A549 (cell line): ENCODE measurements around the gene TEC. TPM values are rescaled to one million over a fixed set of nuclear protein-coding genes. Genes with fewer than 3 reads are reported as not detected.

Experiments used
- ATAC-seq, 2 experiments: fragments of 200-7000 bp in 1 of 2; fragments of >200 bp in 1 of 2; cut with Nextera tagmentation in 1 of 2; cut with Tn5 transposase in 1 of 2; 3 replicates each; pipeline versions ENCODE4 v1.8.0 to v1.9.1; 2018 to 2020; ENCODE audit warnings: mild to moderate bottlenecking in 1 of 2, moderate library complexity in 1 of 2
- CTCF ChIA-PET: fragments of 300-600 bp; sonication (Branson Sonifier 250); formaldehyde crosslinking; extraction: SDS; loops from one replicate; lab custom pipeline; 2021; ENCODE audit warnings: antibody characterized with exemption, inconsistent platforms; lab: Yijun Ruan, JAX
- POLR2A ChIA-PET: fragments of 350-600 bp; formaldehyde crosslinking; extraction: SDS; loops from one replicate; lab custom pipeline; 2021; ENCODE audit warnings: antibody characterized with exemption, inconsistent platforms; lab: Yijun Ruan, JAX
- DNase-seq, 2 experiments: peaks; one replicate each; pipeline versions ENCODE4 v3.0.0 to v3.0.0-alpha.2; 2011 to 2016; ENCODE audit warnings: low read depth in 1 of 2, low spot score in 1 of 2
- FAIRE-seq: peaks from 2 replicates; lab custom pipeline; 2011; peaks lifted over from hg19 to GRCh38; lab: Jason Lieb, UNC
- H3K27ac ChIP-seq, 2 experiments: fragments of >200 bp; sonication (Bioruptor Twin); formaldehyde crosslinking; 3 replicates each; pipeline ENCODE4 v1.5.1; 2016 to 2017
- H3K4me1 ChIP-seq: fragments of >200 bp; sonication (Bioruptor Twin); formaldehyde crosslinking; 3 replicates; pipeline ENCODE4 v1.6.1; 2016
- H3K4me2 ChIP-seq: fragments of >200 bp; sonication (Bioruptor Twin); formaldehyde crosslinking; 3 replicates; pipeline ENCODE4 v1.6.1; 2016
- H3K4me3 ChIP-seq: fragments of >200 bp; sonication (Bioruptor Twin); formaldehyde crosslinking; 3 replicates; pipeline ENCODE4 v1.5.1; 2016
- H3K9me3 ChIP-seq: fragments of >200 bp; sonication (Bioruptor Twin); formaldehyde crosslinking; 3 replicates; pipeline ENCODE4 v1.6.1; 2016
- BHLHE40 ChIP-seq: IDR thresholded peaks from 2 replicates; pipeline ENCODE4 v1.6.1; 2012; ENCODE audit warnings: low read depth, low read length, inconsistent platforms
- CBX2 ChIP-seq: fragments of 200-600 bp; sonication (generic); IDR thresholded peaks from 2 replicates; pipeline ENCODE4 v1.6.1; 2016; ENCODE audit warnings: low read depth, mild to moderate bottlenecking, borderline replicate concordance
- CHD2 ChIP-seq: fragments of 150-350 bp; IDR thresholded peaks from 2 replicates; pipeline ENCODE4 v1.6.1; 2014; ENCODE audit warnings: low read length; ENCODE audit not compliant: partially characterized antibody
- EHF ChIP-seq: fragments of 250-450 bp; sonication (Bioruptor Pico); IDR thresholded peaks from 2 replicates; pipeline ENCODE4 v1.5.0; 2020; ENCODE audit warnings: mild to moderate bottlenecking
- EHMT2 ChIP-seq: fragments of 200-600 bp; sonication (generic); IDR thresholded peaks from 2 replicates; pipeline ENCODE4 v1.6.1; 2016; ENCODE audit warnings: antibody characterized with exemption, low read depth, mild to moderate bottlenecking, moderate library complexity
- HOXB13 ChIP-seq: fragments of 250-450 bp; sonication (Bioruptor Pico); IDR thresholded peaks from 2 replicates; pipeline ENCODE4 v1.5.0; 2020; ENCODE audit warnings: low read depth, mild to moderate bottlenecking, moderate library complexity
- KDM5A ChIP-seq: fragments of 200-600 bp; sonication (generic); IDR thresholded peaks from 2 replicates; pipeline ENCODE4 v1.6.1; 2016; ENCODE audit warnings: antibody characterized with exemption, mild to moderate bottlenecking
- MAFK ChIP-seq: fragments of 450-650 bp; IDR thresholded peaks from 2 replicates; pipeline ENCODE4 v1.6.1; 2014; ENCODE audit not compliant: partially characterized antibody
- MAZ ChIP-seq: fragments of 150-350 bp; IDR thresholded peaks from 2 replicates; pipeline ENCODE4 v1.6.1; 2014; ENCODE audit warnings: antibody characterized with exemption, low read depth, low read length, borderline replicate concordance
- NR3C1 ChIP-seq: fragments of >200 bp; sonication (Bioruptor Twin); formaldehyde crosslinking; IDR thresholded peaks from 3 replicates; pipeline ENCODE4 v1.6.1; 2017
- RAD21 ChIP-seq, 2 experiments: fragments of >200 bp in 1 of 2; sonication (Bioruptor Twin) in 1 of 2; formaldehyde crosslinking in 1 of 2; IDR thresholded peaks in 1 of 2; conservative IDR thresholded peaks in 1 of 2; 2 replicates in 1 of 2; 3 replicates in 1 of 2; pipeline ENCODE4 v1.6.1; 2012 to 2018; ENCODE audit warnings: inconsistent platforms in 1 of 2
- RNF2 ChIP-seq: fragments of 200-600 bp; sonication (generic); IDR thresholded peaks from 2 replicates; pipeline ENCODE4 v1.6.1; 2016; ENCODE audit warnings: low read depth, mild to moderate bottlenecking, antibody characterized with exemption, moderate library complexity, borderline replicate concordance
- TFCP2L1 ChIP-seq: fragments of 250-450 bp; sonication (Bioruptor Pico); IDR thresholded peaks from 2 replicates; pipeline ENCODE4 v1.5.0; 2021; ENCODE audit warnings: mild to moderate bottlenecking
- ZC3H11A ChIP-seq: fragments of 450-650 bp; IDR thresholded peaks from 2 replicates; pipeline ENCODE4 v1.6.1; 2014; ENCODE audit warnings: antibody characterized with exemption, mild to moderate bottlenecking
- ZFP36 ChIP-seq: fragments of 450-650 bp; IDR thresholded peaks from 2 replicates; pipeline ENCODE4 v1.6.1; 2014; ENCODE audit warnings: borderline replicate concordance; ENCODE audit not compliant: partially characterized antibody
- ZNF302 ChIP-seq: fragments of 250-450 bp; sonication (Bioruptor Pico); IDR thresholded peaks from 2 replicates; pipeline ENCODE4 v1.9.0; 2021; ENCODE audit warnings: inconsistent platforms, mild to moderate bottlenecking, moderate library complexity
- WGBS: methylation state at CpG from one replicate; pipeline ENCODE4 v1.1.6; 2017; ENCODE audit errors: missing lambda C conversion rate; 5-methylcytosine and 5-hydroxymethylcytosine counted together
- polyA plus RNA-seq, 4 experiments: library from polyadenylated mRNA; depleted of rRNA in 3 of 4; stranded (reverse); fragments of >200 nt; fragmentation: RNase III in 1 of 4; extraction: RNeasy Plus Mini Kit Qiagen cat#74134 plus additional on column Dnase treatment in 1 of 4; gene quantifications; 2 replicates in 3 of 4; 3 replicates in 1 of 4; pipeline ENCODE4 v1.2.3, GENCODE V29; 2011 to 2017
- TF ChIP-seq, protein P1 (sequence below): fragments of 450-650 bp; IDR thresholded peaks from 2 replicates; pipeline ENCODE4 v1.6.1; 2014; ENCODE audit warnings: antibody characterized with exemption
- TF ChIP-seq, protein P2 (sequence below): IDR thresholded peaks from 2 replicates; pipeline ENCODE4 v1.6.1; 2012; ENCODE audit warnings: low read depth, borderline replicate concordance
- TF ChIP-seq, protein P3 (sequence below): fragments of >200 bp; sonication (Bioruptor Twin); formaldehyde crosslinking; IDR thresholded peaks from 3 replicates; pipeline ENCODE4 v1.6.1; 2016
- TF ChIP-seq, protein P4 (sequence below): fragments of 250-450 bp; sonication (Bioruptor Pico); IDR thresholded peaks from 2 replicates; pipeline ENCODE4 v1.5.0; 2021; ENCODE audit warnings: mild to moderate bottlenecking, moderate library complexity, borderline replicate concordance
- TF ChIP-seq, protein P5 (sequence below): IDR thresholded peaks from 2 replicates; pipeline ENCODE4 v1.6.1; 2012
- TF ChIP-seq, protein P6 (sequence below): fragments of 250-450 bp; sonication (Bioruptor Pico); IDR thresholded peaks from 2 replicates; pipeline ENCODE4 v1.5.0; 2020; ENCODE audit warnings: low read depth, mild to moderate bottlenecking, moderate library complexity

The TEC gene
- polyA plus RNA-seq, 2 of the 4 experiments (the other 2 are of a cell fraction), result 1.2 to 1.6 TPM

DNA sequence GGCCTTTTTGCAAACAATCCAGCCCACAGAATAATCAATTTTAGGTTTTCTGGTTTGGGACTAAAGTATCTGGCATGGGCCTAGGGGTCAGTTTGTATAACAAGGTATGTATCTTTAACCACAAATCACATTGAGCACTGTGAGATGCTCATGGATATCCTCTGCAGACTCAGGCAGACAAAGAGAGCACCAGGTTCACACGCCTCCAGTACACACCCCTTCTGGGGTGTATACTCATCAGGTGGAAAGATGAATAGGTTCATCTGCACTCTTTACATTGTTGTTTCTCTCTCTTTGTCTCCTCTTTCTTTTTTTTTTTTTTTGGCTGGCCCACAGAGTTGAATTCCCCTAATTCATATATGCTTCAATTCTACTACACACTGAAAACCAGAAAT, 21.1 kb downstream of the TEC start:
- POLR2A ChIA-PET, result no interaction called here
- DNase-seq, result no peak
- Histone ChIP-seq H3K4me2 (no peak overlapping the region), H3K9me3 (peaks cover 2% of the 10 kb centered on the region; the same call in 1 of the 3 replicates), H3K4me3 (no peak overlapping the region)
- CTCF ChIA-PET, result no interaction called here
- ATAC-seq, result no peak
- 100% methylated on average over 1 of the region's 1 CpG for WGBS
- no peak for TF ChIP-seq BHLHE40
- TF ChIP-seq, protein P1, sequence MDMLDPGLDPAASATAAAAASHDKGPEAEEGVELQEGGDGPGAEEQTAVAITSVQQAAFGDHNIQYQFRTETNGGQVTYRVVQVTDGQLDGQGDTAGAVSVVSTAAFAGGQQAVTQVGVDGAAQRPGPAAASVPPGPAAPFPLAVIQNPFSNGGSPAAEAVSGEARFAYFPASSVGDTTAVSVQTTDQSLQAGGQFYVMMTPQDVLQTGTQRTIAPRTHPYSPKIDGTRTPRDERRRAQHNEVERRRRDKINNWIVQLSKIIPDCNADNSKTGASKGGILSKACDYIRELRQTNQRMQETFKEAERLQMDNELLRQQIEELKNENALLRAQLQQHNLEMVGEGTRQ, result no peak
- TF ChIP-seq, protein P2, sequence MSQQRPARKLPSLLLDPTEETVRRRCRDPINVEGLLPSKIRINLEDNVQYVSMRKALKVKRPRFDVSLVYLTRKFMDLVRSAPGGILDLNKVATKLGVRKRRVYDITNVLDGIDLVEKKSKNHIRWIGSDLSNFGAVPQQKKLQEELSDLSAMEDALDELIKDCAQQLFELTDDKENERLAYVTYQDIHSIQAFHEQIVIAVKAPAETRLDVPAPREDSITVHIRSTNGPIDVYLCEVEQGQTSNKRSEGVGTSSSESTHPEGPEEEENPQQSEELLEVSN, result no peak
- TF ChIP-seq, all 56 proteins: peak for 0
- Histone ChIP-seq H3K27ac (no peak overlapping the region), H3K4me1 (0 out of 3 replicates have a peak, but pooled peaks cover 2% of the 10 kb centered on the region)
- FAIRE-seq, result no peak

DNA sequence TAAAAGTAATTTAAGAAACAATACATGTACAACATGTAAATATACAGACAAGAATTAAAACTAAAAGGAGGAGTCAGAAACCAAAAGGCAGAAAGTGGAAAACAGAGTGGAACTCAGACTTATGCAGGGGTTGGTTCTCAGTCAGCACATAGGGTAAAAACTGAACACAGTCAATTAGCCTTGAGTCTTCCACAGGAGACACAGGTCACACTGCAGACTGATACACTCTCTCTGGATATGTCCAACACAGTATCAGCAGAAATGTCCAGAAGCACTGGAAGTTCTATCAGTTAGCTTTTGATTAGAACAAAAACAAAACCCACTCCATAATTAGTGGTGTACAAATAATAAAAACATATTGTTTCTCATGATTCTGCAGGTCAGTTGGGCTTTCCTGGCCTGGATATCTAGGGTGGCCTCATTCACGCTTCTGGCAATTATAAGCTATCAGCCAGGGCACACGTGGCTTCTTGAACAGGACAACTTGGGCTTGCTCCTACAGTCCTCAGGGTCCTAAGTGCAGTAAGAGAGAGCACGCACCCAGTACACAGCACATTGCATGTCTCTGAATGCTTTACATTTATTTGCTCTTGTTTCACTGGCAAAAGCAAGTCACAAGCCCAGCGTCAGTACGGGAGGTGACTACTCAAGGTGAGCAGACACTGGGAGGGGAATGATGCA, 21.6 kb downstream of the TEC start:
- no peak for FAIRE-seq
- TF ChIP-seq HOXB13 (CRISPR knock-in tag) (no peak), KDM5A (no peak), EHF (no peak), MAFK (no peak), ZFP36 (no peak), CBX2 (no peak), RAD21 (conservative IDR thresholded peaks at IDR 0.05 in 1 of 2, IDR thresholded peaks at IDR 0.05 in 1 of 2) (no peak), ZC3H11A (no peak), NR3C1 (no peak), TFCP2L1 (CRISPR knock-in tag) (no peak), ZNF302 (CRISPR knock-in tag) (no peak), MAZ (no peak), EHMT2 (no peak), CHD2 (no peak), RNF2 (no peak)
- TF ChIP-seq, protein P3, sequence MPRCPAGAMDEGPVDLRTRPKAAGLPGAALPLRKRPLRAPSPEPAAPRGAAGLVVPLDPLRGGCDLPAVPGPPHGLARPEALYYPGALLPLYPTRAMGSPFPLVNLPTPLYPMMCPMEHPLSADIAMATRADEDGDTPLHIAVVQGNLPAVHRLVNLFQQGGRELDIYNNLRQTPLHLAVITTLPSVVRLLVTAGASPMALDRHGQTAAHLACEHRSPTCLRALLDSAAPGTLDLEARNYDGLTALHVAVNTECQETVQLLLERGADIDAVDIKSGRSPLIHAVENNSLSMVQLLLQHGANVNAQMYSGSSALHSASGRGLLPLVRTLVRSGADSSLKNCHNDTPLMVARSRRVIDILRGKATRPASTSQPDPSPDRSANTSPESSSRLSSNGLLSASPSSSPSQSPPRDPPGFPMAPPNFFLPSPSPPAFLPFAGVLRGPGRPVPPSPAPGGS, result no peak
- TF ChIP-seq, protein P4, sequence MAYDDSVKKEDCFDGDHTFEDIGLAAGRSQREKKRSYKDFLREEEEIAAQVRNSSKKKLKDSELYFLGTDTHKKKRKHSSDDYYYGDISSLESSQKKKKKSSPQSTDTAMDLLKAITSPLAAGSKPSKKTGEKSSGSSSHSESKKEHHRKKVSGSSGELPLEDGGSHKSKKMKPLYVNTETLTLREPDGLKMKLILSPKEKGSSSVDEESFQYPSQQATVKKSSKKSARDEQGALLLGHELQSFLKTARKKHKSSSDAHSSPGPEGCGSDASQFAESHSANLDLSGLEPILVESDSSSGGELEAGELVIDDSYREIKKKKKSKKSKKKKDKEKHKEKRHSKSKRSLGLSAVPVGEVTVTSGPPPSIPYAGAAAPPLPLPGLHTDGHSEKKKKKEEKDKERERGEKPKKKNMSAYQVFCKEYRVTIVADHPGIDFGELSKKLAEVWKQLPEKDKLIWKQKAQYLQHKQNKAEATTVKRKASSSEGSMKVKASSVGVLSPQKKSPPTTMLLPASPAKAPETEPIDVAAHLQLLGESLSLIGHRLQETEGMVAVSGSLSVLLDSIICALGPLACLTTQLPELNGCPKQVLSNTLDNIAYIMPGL (CRISPR knock-in tag), result no peak
- TF ChIP-seq, protein P5, sequence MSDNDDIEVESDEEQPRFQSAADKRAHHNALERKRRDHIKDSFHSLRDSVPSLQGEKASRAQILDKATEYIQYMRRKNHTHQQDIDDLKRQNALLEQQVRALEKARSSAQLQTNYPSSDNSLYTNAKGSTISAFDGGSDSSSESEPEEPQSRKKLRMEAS, result no peak
- TF ChIP-seq, protein P2, result no peak
- TF ChIP-seq, protein P6, sequence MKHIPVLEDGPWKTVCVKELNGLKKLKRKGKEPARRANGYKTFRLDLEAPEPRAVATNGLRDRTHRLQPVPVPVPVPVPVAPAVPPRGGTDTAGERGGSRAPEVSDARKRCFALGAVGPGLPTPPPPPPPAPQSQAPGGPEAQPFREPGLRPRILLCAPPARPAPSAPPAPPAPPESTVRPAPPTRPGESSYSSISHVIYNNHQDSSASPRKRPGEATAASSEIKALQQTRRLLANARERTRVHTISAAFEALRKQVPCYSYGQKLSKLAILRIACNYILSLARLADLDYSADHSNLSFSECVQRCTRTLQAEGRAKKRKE (CRISPR knock-in tag), result no peak
- Histone ChIP-seq H3K4me1 (0 out of 3 replicates have a peak, but pooled peaks cover 2% of the 10 kb centered on the region), H3K27ac (no peak overlapping the region), H3K4me2 (no peak overlapping the region), H3K4me3 (no peak overlapping the region), H3K9me3 (peaks cover 2% of the 10 kb centered on the region; the same call in 1 of the 3 replicates)
- no peak for ATAC-seq
- ChIA-PET CTCF (no interaction called here), POLR2A (no interaction called here)
- no peak for DNase-seq
- 74% methylated on average over 5 of the region's 5 CpGs for WGBS
